Right lobe of liver (tissue), 6 donors: Measurements from ENCODE around the gene TMUB1. TPM values are rescaled to one million over a fixed set of nuclear protein-coding genes. Genes with fewer than 3 reads are reported as not detected.
A peak's percentile ranks its signal among the peaks of the same experiment; 100 is the strongest.

Experiments used
- ATAC-seq, 4 donors: fragments of 200-7000 bp; cut with Tn5 transposase; one replicate each; pipeline ENCODE4 v1.9.1; 2020; ENCODE audit warnings: mild to moderate bottlenecking in 4 of 4, moderate library complexity in 4 of 4
- DNase-seq, 3 donors: peaks; one replicate each; pipeline ENCODE4 v3.0.0-alpha.2; 2020
- H3K27ac ChIP-seq, 3 donors: fragments of 200-600 bp; one replicate each; pipeline ENCODE4 v1.8.0; 2022
- H3K27me3 ChIP-seq, 2 donors: fragments of 200-600 bp; one replicate each; pipeline ENCODE4 v1.8.0; 2022
- H3K36me3 ChIP-seq, 4 donors: fragments of 200-600 bp; sonication (generic) in 1 of 4; one replicate each; pipeline versions ENCODE4 v1.5.1 to v1.8.0; 2017 to 2022; ENCODE audit warnings: control low read depth in 1 of 4
- H3K4me1 ChIP-seq, 4 donors: fragments of 200-600 bp; sonication (generic) in 1 of 4; one replicate each; pipeline versions ENCODE4 v1.5.1 to v1.8.0; 2017 to 2022; ENCODE audit warnings: control low read depth in 1 of 4
- H3K4me3 ChIP-seq, 3 donors: fragments of 200-600 bp; one replicate each; pipeline ENCODE4 v1.8.0; 2022
- H3K9me3 ChIP-seq, 4 donors: fragments of 200-600 bp; sonication (generic) in 1 of 4; one replicate each; pipeline versions ENCODE4 v1.5.1 to v1.8.0; 2017 to 2022; ENCODE audit warnings: control low read depth in 1 of 4
- POLR2A ChIP-seq: fragments of 450-650 bp; IDR thresholded peaks from one replicate; pipeline ENCODE4 v1.6.1; 2017; ENCODE audit warnings: antibody characterized with exemption, mild to moderate bottlenecking
- WGBS: methylation state at CpG from one replicate; pipeline ENCODE4 v1.1.6; 2018; ENCODE audit warnings: low coverage, low lambda C conversion rate; ENCODE audit not compliant: insufficient coverage; ENCODE audit errors: missing lambda C conversion rate; 5-methylcytosine and 5-hydroxymethylcytosine counted together
- intact Hi-C, 2 donors: fragments of 100-400 bp; cut with DNase I; formaldehyde crosslinking; loops; one replicate each; pipeline versions ENCODE4 v1.11.2 to v1.14.1; 2022
- total RNA-seq, 6 experiments: library from RNA; depleted of rRNA in 2 of 6; stranded (reverse); fragments of >200 nt in 2 of 6; fragmentation: NEBNext Ultra II Directional in 3 of 6; extraction: Animal tissue kit (Norgen Biotek cat#: 25700) in 3 of 6; gene quantifications; one replicate each; pipeline versions ENCODE4 v1.1.0 to v1.2.4, GENCODE V29; 2016 to 2023
- TF ChIP-seq, protein P1 (sequence below), 4 donors: fragments of 200-600 bp in 3 of 4; fragments of 450-650 bp in 1 of 4; IDR thresholded peaks; one replicate each; pipeline versions ENCODE4 v1.5.1 to v1.8.0; 2016 to 2022; ENCODE audit warnings: antibody characterized with exemption in 4 of 4, mild to moderate bottlenecking in 2 of 4
- donor health status: DM: no; HTN: yes; CAD: no.
- donor health status: DM: no; HTN: no; CAD: no.
- donor health status: DM: no; HTN: no; CAD: no.
- donor health status: DM: no; HTN: yes; CAD: no.
- donor health status: DM: no; HTN: yes; CAD: no.

The TMUB1 gene
- total RNA-seq, 6 experiments from 2014 or later, result 27.7 to 63.1 (median 41.8) TPM

DNA sequence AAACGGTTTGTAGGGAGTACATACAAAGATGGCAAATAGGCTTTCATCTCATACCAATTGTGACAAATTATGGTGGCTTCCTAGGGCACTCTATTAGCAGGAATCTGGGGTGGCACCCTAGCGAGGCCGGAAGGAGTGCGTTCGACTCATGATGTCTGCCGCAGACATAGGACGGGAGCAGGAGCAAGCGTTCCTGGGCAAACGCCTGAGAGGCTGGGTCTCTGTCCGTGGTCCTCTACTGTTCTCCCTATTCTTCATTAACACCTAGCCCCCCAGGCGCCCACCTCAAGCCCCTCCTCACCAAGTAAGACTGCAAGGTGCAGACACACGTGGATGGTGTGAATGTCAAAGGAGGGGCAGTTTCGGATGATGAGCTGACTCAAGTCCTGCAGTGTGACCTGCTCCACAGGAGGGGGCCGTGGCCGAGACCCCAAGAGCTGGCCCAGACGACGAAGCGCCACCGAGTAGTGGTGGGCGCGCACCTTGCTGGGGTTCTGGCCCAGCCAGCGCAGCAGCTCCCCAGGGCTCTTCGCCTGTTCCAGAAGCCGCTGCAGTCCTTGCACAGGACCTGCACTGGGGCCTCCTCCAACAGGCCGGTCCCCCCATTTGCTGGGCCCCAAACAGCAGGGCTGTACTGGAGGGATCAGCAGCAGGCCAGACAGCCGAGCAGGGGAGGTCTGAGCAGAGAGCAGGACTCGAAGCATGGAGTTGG lies 3.9 kb downstream of the TMUB1 start:
- 63% methylated on average over 1 of the region's 27 CpGs for WGBS
- H3K27ac ChIP-seq, result no peak overlapping the region
- no peaks in the 10 kb centered on the region for H3K27me3 ChIP-seq
- intact Hi-C loops, result no loop called here
- DNase-seq (peak in 1 of 3 donors; percentile 45), ATAC-seq (no peak)
- H3K9me3 ChIP-seq, result no peaks in the 10 kb centered on the region
- peak overlapping the region; percentile 83 to 99 (median 93) for H3K4me3 ChIP-seq
- peaks cover 0 to 27% (median 10%) of the 10 kb centered on the region in 4 donors for H3K4me1 ChIP-seq
- no peak for TF ChIP-seq POLR2A
- TF ChIP-seq, protein P1, sequence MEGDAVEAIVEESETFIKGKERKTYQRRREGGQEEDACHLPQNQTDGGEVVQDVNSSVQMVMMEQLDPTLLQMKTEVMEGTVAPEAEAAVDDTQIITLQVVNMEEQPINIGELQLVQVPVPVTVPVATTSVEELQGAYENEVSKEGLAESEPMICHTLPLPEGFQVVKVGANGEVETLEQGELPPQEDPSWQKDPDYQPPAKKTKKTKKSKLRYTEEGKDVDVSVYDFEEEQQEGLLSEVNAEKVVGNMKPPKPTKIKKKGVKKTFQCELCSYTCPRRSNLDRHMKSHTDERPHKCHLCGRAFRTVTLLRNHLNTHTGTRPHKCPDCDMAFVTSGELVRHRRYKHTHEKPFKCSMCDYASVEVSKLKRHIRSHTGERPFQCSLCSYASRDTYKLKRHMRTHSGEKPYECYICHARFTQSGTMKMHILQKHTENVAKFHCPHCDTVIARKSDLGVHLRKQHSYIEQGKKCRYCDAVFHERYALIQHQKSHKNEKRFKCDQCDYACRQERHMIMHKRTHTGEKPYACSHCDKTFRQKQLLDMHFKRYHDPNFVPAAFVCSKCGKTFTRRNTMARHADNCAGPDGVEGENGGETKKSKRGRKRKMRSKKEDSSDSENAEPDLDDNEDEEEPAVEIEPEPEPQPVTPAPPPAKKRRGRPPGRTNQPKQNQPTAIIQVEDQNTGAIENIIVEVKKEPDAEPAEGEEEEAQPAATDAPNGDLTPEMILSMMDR (IDR thresholded peaks at IDR 0.05), result no peak
- H3K36me3 ChIP-seq, result peaks cover 0 to 19% (median 9%) of the 10 kb centered on the region in 4 donors

DNA sequence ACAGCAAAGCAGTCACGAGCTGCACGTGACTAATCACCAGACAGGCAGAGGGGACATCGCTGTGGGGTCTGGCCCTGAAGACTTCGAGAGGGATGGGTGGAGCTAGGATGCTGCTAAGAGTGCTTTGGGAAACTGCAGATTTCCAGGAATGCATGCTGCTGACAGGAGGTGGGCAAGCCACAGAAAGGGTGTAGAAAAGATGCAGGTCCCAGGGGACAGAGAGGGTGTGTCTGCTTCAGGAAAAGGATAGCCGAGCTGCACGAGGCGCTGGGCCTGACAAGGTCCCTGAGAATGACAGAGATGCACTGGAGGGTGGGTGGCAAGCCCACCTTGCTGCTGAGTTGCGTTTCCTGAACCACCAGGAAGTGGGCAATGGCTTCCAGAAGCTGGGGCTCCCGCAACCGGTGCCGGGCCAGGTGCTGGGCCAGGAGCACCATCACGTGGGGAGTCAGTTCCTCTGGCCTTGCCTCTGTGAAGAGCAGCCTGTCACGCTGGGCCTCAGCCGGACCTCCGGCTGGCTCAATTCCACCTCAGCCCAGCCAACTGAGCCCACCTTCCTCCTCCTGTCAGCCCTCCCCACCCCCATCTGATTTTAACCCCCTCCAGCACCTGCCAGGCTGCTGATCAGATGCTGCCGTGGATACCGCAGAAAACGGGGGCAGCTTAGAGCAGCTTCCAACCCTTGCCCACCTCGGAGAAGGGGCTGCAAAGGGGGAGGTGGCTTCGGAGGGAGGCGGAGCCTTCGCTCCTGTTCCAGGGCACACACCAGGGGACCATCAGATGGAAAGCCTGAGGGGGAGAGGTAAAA lies 4.9 kb downstream of the TMUB1 start:
- Histone ChIP-seq H3K9me3 (no peaks in the 10 kb centered on the region), H3K4me1 (peaks cover 0 to 22% (median 10%) of the 10 kb centered on the region in 4 donors), H3K27ac (no peak overlapping the region), H3K36me3 (peaks cover 0 to 28% (median 17%) of the 10 kb centered on the region in 4 donors), H3K27me3 (no peaks in the 10 kb centered on the region), H3K4me3 (no peak overlapping the region)
- TF ChIP-seq, protein P1 (IDR thresholded peaks at IDR 0.05), result no peak
- no peak for TF ChIP-seq POLR2A
- intact Hi-C loops, result no loop called here
- DNase-seq (peak in 1 of 3 donors; percentile 45), ATAC-seq (no peak)
- WGBS, result 61% methylated on average over 15 of the region's 22 CpGs

DNA sequence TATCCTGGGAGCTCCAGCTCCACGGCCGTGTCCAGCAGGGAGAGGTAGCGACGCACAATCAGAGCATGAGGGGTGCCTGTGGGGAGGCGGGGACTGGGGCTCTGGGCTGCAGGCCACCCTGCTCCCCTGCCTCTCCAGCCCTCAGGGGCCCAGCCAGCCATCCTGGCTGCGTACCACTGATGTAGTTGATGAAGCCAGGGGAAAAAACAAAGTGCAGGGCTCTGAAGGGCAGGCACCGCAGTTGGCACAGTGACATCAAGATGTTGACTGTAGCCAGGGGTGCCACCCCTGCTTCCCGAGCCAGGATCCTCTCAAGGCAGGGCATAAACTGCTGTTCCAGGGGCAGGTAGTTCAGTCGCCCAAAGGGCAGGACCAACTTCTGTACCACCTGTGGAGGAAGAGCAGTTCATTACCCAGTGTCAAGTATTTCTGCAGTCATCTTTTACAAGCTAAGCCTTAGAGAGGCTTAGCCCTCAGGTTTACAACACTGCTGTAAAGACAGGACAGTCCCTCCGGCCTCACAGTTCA lies 5.5 kb downstream of the TMUB1 start:
- TF ChIP-seq, protein P1 (IDR thresholded peaks at IDR 0.05), result no peak
- no peak for TF ChIP-seq POLR2A
- Histone ChIP-seq H3K36me3 (peaks cover 0 to 33% (median 21%) of the 10 kb centered on the region in 4 donors), H3K4me3 (no peak overlapping the region), H3K4me1 (peaks cover 0 to 22% (median 10%) of the 10 kb centered on the region in 4 donors), H3K27me3 (no peaks in the 10 kb centered on the region), H3K27ac (no peak overlapping the region), H3K9me3 (no peaks in the 10 kb centered on the region)
- intact Hi-C loops, result no loop called here
- no peak for ATAC-seq
- WGBS, result 52% methylated on average over 2 of the region's 10 CpGs
- no peak for DNase-seq

DNA sequence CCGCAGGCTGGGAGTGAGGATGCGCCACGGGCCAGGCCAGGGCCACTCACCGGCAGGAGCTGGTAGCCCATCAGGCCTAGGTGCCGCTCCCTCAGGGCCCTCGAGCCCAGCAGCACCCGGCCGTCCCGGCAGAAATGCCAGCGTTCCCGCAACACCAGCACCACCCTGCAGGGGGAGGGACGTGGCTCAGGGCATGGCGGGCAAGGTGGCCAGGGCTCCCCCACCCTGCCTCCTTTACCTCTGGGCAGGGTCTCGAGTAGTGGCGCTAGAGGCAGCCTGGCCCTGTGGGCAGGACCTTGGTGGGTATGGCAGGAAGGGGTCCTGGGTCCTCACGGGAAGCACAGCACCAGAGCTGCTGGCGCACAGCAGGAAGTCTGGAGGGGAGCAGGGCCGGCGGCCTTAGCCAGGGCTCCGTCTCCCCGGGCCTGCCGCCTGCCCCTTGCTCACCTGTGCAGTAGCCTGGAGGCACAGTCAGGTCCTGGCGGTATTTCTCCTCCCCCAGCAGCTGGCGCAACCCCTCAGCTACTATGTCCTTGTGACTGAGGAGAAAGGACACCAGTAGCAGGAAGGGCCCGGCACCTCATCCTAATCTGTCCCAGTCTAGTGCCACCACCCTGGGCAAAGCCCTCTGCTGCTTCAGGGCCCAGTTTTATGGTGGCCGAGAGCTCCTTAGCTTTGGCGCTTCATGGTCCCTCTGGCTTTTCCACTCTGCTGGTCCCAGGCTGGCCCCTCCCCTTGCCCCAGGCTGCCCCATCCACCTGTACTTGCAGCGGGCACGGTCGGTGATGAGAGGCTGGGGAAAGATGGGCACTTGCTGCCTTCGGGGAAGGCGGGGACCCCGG lies 6.2 kb downstream of the TMUB1 start:
- no CpG with 5 or more reads among the region's 33 CpGs for WGBS
- intact Hi-C loops, result no loop called here
- Histone ChIP-seq H3K27ac (no peak overlapping the region), H3K27me3 (no peaks in the 10 kb centered on the region), H3K4me3 (no peak overlapping the region), H3K4me1 (peaks cover 0 to 18% (median 8%) of the 10 kb centered on the region in 4 donors), H3K36me3 (peaks cover 0 to 38% (median 23%) of the 10 kb centered on the region in 4 donors), H3K9me3 (no peaks in the 10 kb centered on the region)
- TF ChIP-seq, protein P1 (IDR thresholded peaks at IDR 0.05), result no peak
- no peak for TF ChIP-seq POLR2A
- ATAC-seq, result peak in 1 of 4 donors; percentile 1
- DNase-seq, result no peak
